Measurements from ENCODE around the gene ACO2.

Gene ACO2

GRCh38 chr22:41531715-41532477 is 63.0 kb downstream of the ACO2 start:
- CTCF ChIA-PET = interaction anchor here (0.6 to 1.2 kb wide), 6 partner anchors 9 to 134 kb away, joined by 3 to 10 read pairs (median 4); no protein-coding TSS in a partner anchor

GRCh38 chr22:41532908-41533825 is 64.2 kb downstream of the ACO2 start:
- no peak overlapping the region for H3K27ac ChIP-seq (ENCODE audit: extremely low read depth, low read depth, low read length)

More at GRCh38 chr22:41531715-41532477, 63.0 kb downstream of the ACO2 start:
- POLR2A ChIA-PET = no interaction called here
- Histone ChIP-seq H3K4me3 (ENCODE audit: low read depth, low read length) (no peak overlapping the region), H3K27ac (ENCODE audit: extremely low read depth, low read depth, low read length) (no peak overlapping the region), H3K36me3 (ENCODE audit: control insufficient read depth in 2 of 2, insufficient read depth in 1 of 2, low read length in 2 of 2) (peaks cover 8 to 81% of the 10 kb centered on the region in 2 experiments; a peak in 2 of 3 replicates), H3K9me3 (ENCODE audit: control insufficient read depth, insufficient read depth, low read depth, low read length) (no peaks in the 10 kb centered on the region), H3K4me1 (ENCODE audit: control insufficient read depth, insufficient read depth, low read length) (no peaks in the 10 kb centered on the region)
- 0 out of 2 replicates have a peak, but pooled peaks have one; percentile 29 for TF ChIP-seq EGR2 (tag by site-specific recombination; IDR thresholded peaks at IDR 0.05; ENCODE audit: low read depth)
- TF ChIP-seq GLIS1 (tag by site-specific recombination; IDR thresholded peaks at IDR 0.05) = no peak
- TF ChIP-seq ZNF654 (tag by site-specific recombination; IDR thresholded peaks at IDR 0.05; ENCODE audit: low read depth) = no peak
- TF ChIP-seq SALL2 (tag by site-specific recombination; IDR thresholded peaks at IDR 0.05; ENCODE audit: borderline replicate concordance) = no peak
- TF ChIP-seq ZNF10 (tag by site-specific recombination; IDR thresholded peaks at IDR 0.05) = no peak
- peak; percentile 28 for TF ChIP-seq ZFHX2 (tag by site-specific recombination; conservative IDR thresholded peaks at IDR 0.05)

GRCh38 chr22:41534219-41534618 is 65.3 kb downstream of the ACO2 start:
- Histone ChIP-seq H3K9me3 (ENCODE audit: control insufficient read depth, insufficient read depth, low read depth, low read length) (no peaks in the 10 kb centered on the region), H3K27ac (ENCODE audit: extremely low read depth, low read depth, low read length) (no peak overlapping the region), H3K4me1 (ENCODE audit: control insufficient read depth, insufficient read depth, low read length) (no peaks in the 10 kb centered on the region), H3K36me3 (ENCODE audit: control insufficient read depth in 2 of 2, insufficient read depth in 1 of 2, low read length in 2 of 2) (peaks cover 15 to 74% of the 10 kb centered on the region in 2 experiments), H3K4me3 (ENCODE audit: low read depth, low read length) (no peak overlapping the region)
- CTCF ChIA-PET = interaction anchor here (0.9 kb wide), 1 partner anchor 206 kb away, joined by 6 read pairs; no protein-coding TSS in a partner anchor
- TF ChIP-seq ZNF146 (tag by site-specific recombination; IDR thresholded peaks at IDR 0.05) (peak; percentile 97), HOXA7 (CRISPR knock-in tag; IDR thresholded peaks at IDR 0.05; ENCODE audit: borderline replicate concordance) (no peak)
- POLR2A ChIA-PET = no interaction called here

More at GRCh38 chr22:41532908-41533825, 64.2 kb downstream of the ACO2 start:
- H3K36me3 ChIP-seq (ENCODE audit: control insufficient read depth in 2 of 2, insufficient read depth in 1 of 2, low read length in 2 of 2) = peaks cover 8 to 75% of the 10 kb centered on the region in 2 experiments; a peak in 2 of 3 replicates
- no peak overlapping the region for H3K4me3 ChIP-seq (ENCODE audit: low read depth, low read length)
- H3K4me1 ChIP-seq (ENCODE audit: control insufficient read depth, insufficient read depth, low read length) = no peaks in the 10 kb centered on the region
- H3K9me3 ChIP-seq (ENCODE audit: control insufficient read depth, insufficient read depth, low read depth, low read length) = no peaks in the 10 kb centered on the region
- CTCF ChIA-PET = interaction anchor here (0.5 to 1.2 kb wide), 23 partner anchors 8 to 634 kb away, joined by 3 to 12 read pairs (median 4); partner anchors contain the start of genes ACO2, PHF5A, PMM1 and POLR3H
- POLR2A ChIA-PET = interaction anchor here (0.5 to 1.2 kb wide), 3 partner anchors 57 to 152 kb away, joined by 3 read pairs; partner anchors contain the start of gene PMM1
- TF ChIP-seq, protein P1, sequence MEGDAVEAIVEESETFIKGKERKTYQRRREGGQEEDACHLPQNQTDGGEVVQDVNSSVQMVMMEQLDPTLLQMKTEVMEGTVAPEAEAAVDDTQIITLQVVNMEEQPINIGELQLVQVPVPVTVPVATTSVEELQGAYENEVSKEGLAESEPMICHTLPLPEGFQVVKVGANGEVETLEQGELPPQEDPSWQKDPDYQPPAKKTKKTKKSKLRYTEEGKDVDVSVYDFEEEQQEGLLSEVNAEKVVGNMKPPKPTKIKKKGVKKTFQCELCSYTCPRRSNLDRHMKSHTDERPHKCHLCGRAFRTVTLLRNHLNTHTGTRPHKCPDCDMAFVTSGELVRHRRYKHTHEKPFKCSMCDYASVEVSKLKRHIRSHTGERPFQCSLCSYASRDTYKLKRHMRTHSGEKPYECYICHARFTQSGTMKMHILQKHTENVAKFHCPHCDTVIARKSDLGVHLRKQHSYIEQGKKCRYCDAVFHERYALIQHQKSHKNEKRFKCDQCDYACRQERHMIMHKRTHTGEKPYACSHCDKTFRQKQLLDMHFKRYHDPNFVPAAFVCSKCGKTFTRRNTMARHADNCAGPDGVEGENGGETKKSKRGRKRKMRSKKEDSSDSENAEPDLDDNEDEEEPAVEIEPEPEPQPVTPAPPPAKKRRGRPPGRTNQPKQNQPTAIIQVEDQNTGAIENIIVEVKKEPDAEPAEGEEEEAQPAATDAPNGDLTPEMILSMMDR (tag by site-specific recombination; IDR thresholded peaks at IDR 0.05) = peak; percentile 72
- TF ChIP-seq OVOL3 (tag by site-specific recombination; IDR thresholded peaks at IDR 0.05) = no peak
- TF ChIP-seq BCL11B (tag by site-specific recombination; IDR thresholded peaks at IDR 0.05; ENCODE audit: low read depth) = no peak
- TF ChIP-seq GLIS2 (tag by site-specific recombination; IDR thresholded peaks at IDR 0.05) = 0 out of 2 replicates have a peak, but pooled peaks have one; percentile 22
- no peak for TF ChIP-seq ZFP37 (tag by site-specific recombination; IDR thresholded peaks at IDR 0.05)
- TF ChIP-seq ZNF654 (tag by site-specific recombination; IDR thresholded peaks at IDR 0.05; ENCODE audit: low read depth) = peak; percentile 44
- TF ChIP-seq, protein P2, sequence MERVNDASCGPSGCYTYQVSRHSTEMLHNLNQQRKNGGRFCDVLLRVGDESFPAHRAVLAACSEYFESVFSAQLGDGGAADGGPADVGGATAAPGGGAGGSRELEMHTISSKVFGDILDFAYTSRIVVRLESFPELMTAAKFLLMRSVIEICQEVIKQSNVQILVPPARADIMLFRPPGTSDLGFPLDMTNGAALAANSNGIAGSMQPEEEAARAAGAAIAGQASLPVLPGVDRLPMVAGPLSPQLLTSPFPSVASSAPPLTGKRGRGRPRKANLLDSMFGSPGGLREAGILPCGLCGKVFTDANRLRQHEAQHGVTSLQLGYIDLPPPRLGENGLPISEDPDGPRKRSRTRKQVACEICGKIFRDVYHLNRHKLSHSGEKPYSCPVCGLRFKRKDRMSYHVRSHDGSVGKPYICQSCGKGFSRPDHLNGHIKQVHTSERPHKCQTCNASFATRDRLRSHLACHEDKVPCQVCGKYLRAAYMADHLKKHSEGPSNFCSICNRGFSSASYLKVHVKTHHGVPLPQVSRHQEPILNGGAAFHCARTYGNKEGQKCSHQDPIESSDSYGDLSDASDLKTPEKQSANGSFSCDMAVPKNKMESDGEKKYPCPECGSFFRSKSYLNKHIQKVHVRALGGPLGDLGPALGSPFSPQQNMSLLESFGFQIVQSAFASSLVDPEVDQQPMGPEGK (tag by site-specific recombination; IDR thresholded peaks at IDR 0.05) = no peak
